ENCODE measurements around the gene ZNF503.
A peak's percentile ranks its signal among the peaks of the same experiment; 100 is the strongest.

Gene ZNF503

GRCh38 chr10:75408509-75408875 lies 6.9 kb upstream of the ZNF503 start:
- no peak for TF ChIP-seq CTCF (conservative IDR thresholded peaks at IDR 0.05; ENCODE audit: low read depth)
- ChIA-PET POLR2A (ENCODE audit: low non-redundant PET) (interaction anchor here (0.7 kb wide), 1 partner anchor 170 kb away, joined by 3 read pairs; no protein-coding TSS in a partner anchor), CTCF (interaction anchor here (0.6 to 0.9 kb wide), 3 partner anchors 8 to 261 kb away, joined by 3 read pairs; partner anchors contain the start of gene LRMDA)
- no peak for DNase-seq (ENCODE audit: low spot score)
- peak overlapping the region; percentile 73 for H3K27ac ChIP-seq

- CTCF ChIA-PET: interaction anchor here (0.6 to 0.9 kb wide), 3 partner anchors 8 to 113 kb away, joined by 3 read pairs; partner anchors contain the start of gene LRMDA
- no peak for DNase-seq (ENCODE audit: low spot score)
- TF ChIP-seq CTCF (conservative IDR thresholded peaks at IDR 0.05; ENCODE audit: low read depth): peak; percentile 31
- H3K27ac ChIP-seq: peak overlapping the region; percentile 73
- POLR2A ChIA-PET (ENCODE audit: low non-redundant PET): no interaction called here
These were observed 6.3 kb upstream of the ZNF503 start for GRCh38 chr10:75407713-75408508.

DNA sequence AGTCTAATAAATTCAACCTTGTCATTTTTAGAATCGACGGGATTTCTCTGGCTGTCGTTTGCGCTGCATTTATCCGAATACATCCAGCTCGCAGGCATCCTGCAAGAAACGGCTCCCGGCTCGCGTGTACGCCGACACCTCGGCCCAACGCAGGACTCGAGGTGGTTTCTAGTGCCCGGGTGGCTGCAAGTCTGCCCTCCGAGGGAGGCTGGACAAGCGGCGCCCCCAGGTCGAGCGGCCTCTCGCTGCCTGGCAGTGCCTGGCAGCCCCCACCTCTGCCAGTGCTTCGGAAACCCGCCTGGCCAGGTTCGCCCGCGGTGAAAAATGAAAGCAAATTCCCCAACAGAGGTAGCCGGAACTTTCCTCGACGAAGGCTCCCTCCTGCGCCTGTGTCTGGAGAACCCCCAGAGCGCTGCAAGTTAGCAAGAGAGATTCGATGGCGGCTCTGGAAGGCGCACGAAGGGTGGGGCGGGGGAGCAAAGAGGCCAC lies 5.7 kb upstream of the ZNF503 start:
- POLR2A ChIA-PET (ENCODE audit: low non-redundant PET): no interaction called here
- peak overlapping the region; percentile 73 for H3K27ac ChIP-seq
- TF ChIP-seq CTCF (conservative IDR thresholded peaks at IDR 0.05; ENCODE audit: low read depth): no peak
- CTCF ChIA-PET: interaction anchor here (0.6 kb wide), 1 partner anchor 113 kb away, joined by 3 read pairs; no protein-coding TSS in a partner anchor
- DNase-seq (ENCODE audit: low spot score): no peak

GRCh38 chr10:75406462-75407223 lies 5.1 kb upstream of the ZNF503 start:
- DNase-seq (ENCODE audit: low spot score): no peak
- ChIA-PET CTCF (no interaction called here), POLR2A (ENCODE audit: low non-redundant PET) (no interaction called here)

DNA sequence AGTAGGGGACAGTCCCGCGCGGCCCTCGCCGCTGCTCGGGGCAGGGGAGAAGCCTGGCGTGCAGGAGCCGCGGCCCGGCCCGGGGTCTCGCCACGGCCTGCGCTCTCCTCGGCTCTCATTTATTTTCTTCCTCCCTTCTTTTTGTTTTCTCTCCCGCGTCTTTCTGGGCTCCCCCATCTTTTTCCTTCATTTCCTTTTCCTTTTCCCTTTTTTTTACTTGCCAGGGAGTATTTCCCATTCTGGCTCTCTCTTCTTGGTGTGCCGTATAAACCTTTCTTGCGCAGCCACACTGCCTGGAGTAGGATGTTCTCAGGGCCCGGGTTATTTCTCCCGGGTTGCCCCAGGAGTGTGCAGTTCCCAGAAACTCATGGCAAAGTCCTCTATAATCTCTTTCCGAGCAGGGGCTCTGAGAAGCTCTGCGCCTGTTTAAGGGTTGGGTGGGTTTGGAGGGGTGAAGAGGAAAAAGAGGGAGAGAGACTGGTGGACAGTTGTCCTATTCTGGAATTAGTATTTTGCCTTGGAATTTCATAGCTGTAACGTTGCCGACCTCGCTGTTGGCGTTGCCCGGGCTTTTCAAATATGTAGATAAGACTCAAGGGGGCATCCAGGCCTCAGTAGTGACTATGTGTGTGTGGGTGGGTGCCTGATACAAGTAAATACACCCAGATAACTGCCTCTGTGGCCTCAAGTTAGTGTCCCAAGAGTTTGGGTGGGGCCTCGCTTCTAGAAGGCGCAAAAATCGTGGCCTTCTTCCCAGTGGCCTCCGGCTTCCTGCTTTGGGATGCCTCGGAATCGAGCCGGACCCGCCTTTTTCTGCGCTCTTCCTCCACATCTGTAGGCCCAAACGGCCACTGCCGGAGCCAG lies 4.3 kb upstream of the ZNF503 start:
- CTCF ChIA-PET: no interaction called here
- POLR2A ChIA-PET (ENCODE audit: low non-redundant PET): no interaction called here
- DNase-seq (ENCODE audit: low spot score): no peak
- no peak overlapping the region for H3K27ac ChIP-seq
- no peak for TF ChIP-seq CTCF (conservative IDR thresholded peaks at IDR 0.05; ENCODE audit: low read depth)

More at GRCh38 chr10:75406462-75407223, 5.1 kb upstream of the ZNF503 start:
- no peak for TF ChIP-seq CTCF (conservative IDR thresholded peaks at IDR 0.05; ENCODE audit: low read depth)
- no peak overlapping the region for H3K27ac ChIP-seq
